DMS153 treated with DMSO at 0.1 percent for 48 hours (cell line): Measurements from ENCODE around the gene PI3.
A peak's percentile ranks its signal among the peaks of the same experiment; 100 is the strongest.
"Not testable (repeated sequence)": the region's sequence is repeated elsewhere in the genome, so short reads cannot be mapped to it uniquely, and the experiment has no call there.

ENCODE experiments used
- DNase-seq: peaks from one replicate; lab custom pipeline; 2025; ENCODE audit not compliant: unreplicated experiment; lab: John Stamatoyannopoulos, UW

PI3 gene, protein sequence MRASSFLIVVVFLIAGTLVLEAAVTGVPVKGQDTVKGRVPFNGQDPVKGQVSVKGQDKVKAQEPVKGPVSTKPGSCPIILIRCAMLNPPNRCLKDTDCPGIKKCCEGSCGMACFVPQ

DNA sequence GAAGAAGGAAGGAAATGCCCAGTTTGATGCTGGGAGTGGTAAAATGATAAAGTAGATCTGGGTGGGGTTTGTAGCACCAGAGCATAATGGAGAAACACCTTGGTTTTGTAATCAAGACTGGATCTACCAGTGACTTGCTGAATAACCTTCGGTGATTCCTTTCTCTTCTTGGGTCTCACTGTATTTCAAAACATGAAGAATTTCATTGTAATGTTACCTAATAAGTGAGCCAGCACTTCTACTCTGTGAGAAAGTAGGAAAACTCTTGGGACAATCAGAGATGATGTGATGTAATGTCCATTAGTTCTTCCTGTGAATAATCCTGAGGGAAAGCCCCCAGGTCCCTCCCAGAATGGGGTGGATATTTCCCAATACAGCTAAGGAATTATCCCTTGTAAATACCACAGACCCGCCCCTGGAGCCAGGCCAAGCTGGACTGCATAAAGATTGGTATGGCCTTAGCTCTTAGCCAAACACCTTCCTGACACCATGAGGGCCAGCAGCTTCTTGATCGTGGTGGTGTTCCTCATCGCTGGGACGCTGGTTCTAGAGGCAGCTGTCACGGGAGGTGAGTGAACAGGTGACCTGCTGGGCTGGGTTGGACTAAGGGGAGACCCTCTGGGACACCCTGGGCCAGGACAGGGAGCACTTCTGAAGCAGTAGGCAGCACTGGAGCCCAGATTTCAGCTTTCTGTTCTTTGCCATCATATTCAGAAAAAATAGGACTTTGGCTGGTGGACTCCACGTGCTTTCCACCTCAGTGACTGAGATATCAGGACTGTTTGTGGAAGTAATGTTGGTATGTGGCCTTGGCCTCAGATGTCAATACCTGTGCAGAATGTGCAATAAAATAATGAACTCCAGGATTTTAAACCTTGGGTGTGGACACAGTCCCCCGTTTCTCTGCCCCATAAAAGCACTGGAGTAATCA lies at the start of gene PI3:
TSS of gene PI3 (plus strand) at position 469 of the 931 bp plus-strand sequence. CDS start at position 490, 21 bp downstream.
- DNase-seq = no peak

DNA sequence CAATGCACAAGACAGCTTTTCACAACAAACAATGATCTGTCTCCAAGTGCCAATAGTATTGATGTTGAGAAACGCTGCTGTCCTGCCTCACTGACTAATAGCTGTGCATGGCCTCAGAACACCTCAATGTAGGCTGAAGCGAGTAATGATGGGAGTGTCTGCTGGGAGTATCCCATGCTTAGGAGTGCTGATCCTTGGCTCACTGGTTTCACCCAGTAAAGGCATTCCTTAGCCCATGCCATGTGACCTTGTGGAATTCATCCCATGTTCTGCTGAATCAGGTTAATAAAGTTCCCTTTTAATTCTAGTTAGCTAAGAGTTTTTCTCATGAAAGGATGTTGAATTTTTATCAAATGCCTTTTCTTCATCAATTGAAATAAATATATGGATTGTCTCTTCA lies 46.6 kb upstream of the PI3 start:
- DNase-seq = no peak

DNA sequence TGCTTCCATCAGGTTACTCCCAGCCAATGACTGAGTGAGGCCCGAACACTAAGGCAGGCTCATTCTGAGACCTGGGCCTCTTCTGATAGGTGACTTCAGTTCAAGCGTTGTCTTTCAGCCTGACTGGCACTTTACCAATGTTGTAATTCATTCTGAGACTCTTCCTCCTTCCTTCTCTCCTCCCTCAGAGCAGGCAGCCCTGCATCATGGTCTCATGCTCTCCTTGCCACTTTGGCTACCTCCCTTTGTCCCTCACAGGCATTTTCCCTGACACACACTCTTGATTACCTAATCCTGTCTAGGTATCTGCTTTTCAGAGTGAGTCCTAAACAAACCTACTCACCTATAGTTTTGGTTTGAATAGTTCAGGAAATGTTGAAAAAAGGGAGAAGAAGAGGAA lies 37.8 kb upstream of the PI3 start:
- DNase-seq = no peak

DNA sequence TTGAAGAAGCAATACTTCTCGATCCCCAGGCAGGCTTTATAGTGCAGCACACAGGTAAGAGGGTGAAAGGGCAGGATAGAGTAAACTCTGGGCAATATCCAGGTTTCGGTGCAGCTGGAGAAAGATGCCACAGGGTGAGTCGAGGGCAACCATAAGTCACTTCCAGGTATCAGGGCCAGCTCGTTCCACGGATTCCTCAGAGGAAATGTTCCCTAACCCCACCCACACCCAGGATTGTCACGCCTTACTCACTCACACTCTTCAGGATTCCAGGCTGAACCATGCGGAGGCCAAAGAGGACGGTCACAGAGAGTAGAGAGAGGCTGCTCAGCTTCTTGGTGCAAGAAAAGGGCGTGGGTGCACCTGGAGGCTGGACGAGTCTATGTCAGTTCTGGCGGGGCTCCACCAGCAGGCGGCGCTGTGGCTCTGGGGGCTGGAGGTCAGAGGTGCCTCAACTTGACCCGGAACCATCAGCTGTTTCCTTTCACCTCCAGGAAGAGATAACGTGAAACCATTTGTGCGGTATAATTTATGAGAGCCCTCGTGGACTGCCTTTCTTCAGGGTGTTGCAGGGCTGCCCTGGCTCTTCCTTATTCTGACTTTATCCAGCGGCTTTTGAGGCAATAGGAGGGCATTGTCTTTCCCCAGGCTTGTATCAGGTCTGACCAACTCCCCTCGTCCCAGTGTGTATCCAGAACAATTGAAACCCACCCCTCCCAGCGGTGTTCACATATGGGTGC lies 36.0 kb upstream of the PI3 start:
- DNase-seq = peak; percentile 35

DNA sequence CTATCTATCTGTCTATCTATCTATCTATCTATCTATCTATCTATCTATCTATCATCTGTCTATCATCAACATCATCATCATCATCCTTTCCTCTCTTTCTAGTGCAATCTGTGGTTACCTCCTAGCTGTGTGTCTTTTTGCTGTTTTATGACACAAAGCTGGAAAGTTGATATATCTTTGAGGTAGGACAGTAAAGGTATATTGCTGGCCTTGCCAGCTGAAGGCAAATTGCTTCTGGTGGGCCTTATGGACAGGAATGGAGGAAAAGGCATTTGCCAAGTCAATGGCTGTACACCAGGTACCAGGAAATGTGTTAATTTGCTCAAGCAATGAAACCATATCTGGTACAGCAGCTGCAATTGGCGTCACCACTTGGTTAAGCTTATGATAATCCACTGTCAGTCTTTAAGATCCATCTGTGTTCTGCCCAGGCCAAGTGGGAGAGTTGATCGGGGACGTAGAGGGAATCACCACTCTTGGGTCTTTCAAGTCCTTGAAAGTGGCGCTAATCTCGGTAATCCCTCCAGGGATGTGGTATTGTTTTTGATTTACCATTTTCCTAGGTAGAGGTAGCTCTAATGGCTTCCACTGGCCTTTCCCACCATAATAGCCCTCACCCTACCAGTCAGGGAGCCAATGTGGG lies 34.8 kb upstream of the PI3 start:
- not testable (repeated sequence) for DNase-seq

DNA sequence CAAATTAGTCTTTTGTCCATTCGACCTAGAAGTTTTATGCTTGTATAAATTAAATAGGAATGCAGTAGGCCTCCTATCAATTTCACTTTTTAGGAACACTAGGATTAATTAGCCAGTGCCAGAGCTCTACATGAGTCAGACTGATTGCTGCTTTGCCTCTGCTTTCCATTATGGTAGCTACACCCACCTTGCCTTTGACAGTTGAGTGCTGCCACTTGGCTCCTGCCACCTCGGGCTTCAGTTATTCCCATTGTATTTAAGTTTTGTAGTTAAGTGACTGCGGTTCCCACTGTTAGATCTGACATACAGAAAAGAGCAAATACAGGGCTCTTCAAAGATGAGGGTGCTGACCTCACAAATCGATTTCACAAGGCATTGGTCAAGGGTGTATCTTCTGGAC lies 33.9 kb upstream of the PI3 start:
- DNase-seq = no peak

DNA sequence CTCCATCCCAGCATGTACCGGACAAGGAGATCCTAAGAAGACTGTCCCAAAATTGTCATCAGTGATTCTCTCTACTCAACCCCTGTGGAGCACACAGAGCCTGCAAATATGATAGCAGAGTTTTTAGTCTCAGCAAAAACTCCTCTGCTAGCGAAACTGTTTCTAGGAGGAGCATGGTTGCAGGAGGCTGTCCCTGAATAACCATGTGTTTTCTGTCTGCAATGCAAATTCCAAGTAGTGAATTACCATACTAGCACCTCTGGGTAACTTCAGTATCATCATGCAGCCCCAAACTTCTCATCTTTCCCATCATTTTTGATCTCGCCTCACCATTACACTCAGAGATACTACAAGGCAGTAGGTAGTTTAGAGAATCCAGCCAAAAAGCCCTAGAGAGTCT lies 25.6 kb upstream of the PI3 start:
- no peak for DNase-seq

DNA sequence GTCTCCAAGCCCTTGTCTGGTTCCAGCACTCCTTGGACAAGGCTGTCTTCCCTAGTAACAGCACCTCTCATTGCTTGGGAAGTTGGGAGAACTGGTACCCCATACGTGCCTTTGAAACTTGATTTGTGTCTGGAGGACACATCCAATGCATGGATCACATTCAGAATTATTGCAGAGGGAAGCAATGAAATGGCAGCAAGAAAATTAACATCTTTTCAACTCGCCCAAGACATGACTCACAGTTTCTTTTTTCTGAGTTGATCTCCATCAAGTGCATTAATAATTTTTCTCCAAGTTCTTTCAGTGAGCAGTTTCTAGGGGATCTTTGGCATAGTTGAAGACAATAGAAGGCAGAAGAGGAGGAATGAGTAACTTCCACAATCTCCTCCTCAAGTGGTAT lies 22.3 kb upstream of the PI3 start:
- DNase-seq = no peak

DNA sequence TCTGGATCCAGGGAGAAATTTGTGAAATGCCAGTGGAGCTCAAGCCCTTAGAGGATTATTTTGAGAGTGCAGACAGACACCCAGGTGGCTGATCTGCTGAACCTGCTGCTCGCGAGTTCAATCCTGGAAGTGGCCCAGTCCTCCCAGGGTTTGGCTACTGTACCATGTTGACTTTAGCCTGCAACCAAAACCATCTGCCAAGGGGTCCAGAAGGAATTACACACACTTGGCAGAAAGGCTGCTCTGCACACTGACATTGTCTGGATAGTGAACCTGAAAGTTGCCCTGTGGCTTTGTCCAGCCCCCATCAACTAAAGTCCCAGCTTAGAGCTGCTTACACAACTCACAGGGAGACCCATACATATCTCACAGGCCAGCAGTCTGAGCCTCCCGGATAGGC lies 21.6 kb upstream of the PI3 start:
- no peak for DNase-seq

DNA sequence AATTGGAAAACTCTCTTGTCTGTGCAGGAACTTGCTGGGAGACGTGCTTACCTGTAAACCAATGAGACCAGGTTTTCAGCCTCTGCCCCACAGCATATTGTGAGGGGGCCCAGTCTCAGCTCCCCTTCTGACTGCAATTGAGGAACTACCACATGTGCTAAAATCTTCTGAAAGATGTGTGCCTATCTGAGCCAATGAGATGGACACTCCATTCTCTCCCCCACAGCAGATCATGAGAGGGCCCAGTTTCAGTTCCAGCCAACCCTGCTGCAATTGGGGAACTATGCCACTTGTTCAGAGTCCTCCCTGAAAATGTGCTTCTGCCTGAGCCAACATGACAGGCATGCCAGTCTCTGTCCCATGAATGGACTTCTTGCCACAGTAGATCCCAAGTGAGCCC lies 20.9 kb upstream of the PI3 start:
- DNase-seq = no peak

DNA sequence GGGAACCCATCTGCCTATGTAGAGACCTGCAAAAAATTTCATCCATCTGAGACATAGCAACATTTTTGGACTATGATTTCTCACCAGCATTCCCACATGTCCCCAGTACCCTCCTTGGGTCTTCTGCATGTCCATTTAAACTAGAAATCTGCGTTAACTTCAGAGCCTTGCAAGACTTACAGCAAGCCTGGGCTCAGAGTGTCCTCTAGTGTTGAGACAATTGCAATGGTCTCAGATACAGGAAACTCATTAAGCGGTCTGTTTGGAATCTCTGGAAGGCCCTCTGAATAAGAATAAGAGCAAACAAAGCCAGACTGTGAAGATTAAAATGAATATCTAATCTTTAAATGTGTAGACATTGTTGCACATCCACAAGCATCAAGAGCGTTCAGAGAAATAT lies 20.5 kb upstream of the PI3 start:
- DNase-seq = no peak

DNA sequence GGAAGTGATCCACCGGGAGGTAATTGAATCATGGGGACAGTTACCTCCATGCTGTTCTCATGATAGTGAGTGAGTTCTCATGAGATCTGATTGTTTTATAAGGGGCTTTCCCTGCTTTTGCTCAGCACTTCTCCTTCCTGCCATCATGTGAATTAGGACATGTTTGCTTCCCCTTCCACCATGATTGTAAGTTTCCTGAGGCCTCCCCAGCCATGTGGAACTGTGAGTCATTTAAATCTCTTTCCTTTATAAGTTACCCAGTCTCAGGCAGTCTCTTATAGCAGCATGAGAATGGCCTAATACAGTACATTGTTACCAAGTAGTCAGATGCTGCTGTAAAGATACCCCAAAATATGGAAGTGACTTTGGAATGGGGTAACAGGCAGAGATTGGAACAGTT lies 19.9 kb upstream of the PI3 start:
- DNase-seq = not testable (repeated sequence)

DNA sequence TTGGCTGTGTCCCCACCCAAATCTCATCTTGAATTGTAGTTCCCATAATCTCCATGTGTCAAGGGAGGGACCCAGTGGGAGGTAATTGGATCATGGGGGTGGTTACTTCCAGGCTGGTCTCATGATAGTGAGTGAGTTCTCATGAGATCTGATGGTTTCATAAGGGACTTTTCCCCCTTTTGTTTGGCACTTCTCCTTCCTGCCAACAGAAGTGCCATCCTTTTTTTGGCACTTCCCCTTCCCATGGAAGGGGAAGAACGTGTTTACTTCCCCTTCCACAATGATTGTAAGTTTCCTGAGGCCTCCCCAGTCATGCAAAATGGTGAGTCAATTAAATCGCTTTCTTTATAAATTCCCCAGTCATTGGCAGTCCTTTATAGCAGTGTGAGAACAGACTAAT lies 18.0 kb upstream of the PI3 start:
- DNase-seq = no peak

DNA sequence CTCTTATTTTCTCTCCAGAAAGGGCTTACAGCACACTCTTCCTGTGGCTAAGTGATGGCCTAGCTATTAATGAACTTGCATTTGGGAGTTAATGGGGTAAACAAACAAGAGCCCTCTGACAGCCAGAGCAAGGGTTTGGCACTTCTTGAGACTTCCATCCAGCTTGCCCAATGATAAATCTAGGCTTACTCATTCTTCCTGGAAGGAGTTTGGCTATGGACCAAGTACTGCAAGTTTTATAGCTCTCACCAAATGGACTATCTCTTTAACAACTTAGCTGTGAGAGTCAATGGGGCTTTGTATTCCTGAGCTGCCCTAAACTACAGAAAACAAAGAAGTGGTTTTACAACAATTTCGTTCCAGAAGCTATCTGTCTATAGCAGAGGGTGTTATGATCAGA lies 16.7 kb upstream of the PI3 start:
- no peak for DNase-seq

DNA sequence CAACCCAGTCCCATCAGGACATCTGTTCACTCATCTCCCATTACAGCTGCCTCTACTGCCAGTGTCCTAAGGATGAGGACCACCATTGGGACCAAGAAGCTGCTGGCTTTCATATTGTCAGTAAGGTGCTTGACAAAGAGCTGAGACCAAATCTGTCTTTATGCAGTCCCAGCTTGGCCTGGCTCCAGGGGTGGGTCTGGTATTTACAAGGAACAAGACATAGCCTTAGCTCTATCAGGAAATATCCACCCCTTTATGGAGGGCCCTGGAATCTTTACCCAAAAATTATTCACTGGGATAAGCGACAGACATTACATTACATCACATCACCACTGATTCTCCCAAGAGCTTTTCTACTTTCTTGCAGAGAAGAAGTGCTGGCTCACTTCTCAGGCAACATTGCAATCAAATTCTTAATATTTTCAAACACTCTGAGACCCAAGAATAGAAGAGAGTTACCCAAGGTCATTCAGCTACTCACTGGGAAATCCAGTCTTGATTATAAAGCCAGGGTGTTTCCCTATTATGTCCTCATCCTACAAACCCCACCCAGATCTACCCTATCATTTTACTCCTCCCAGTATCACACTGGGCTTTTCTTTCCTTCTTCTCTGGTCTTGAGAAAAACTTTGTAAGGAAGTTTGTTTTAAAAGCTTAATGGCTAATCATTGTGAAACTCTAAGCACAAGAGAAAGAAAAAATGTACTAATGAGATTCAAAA lies 11.5 kb upstream of the PI3 start:
- DNase-seq = no peak

DNA sequence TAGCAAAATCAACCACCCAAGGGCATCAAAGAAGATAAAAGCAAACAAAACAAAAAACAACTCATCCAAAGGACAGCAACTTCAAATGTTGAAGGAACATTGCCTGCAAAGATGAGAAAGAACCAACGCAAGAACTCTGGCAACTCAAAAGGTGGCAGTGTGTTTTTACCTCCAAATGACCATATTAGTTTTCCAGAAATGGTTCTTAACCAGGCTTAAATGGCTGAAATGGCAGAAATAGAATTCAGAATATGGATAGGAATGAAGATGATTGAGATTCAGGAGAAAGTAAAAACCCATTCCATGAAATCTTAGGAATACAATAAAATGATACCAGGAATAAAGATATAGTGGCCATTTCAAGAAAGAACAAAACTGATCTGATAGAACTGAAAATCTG lies 9.8 kb upstream of the PI3 start:
- no peak for DNase-seq

DNA sequence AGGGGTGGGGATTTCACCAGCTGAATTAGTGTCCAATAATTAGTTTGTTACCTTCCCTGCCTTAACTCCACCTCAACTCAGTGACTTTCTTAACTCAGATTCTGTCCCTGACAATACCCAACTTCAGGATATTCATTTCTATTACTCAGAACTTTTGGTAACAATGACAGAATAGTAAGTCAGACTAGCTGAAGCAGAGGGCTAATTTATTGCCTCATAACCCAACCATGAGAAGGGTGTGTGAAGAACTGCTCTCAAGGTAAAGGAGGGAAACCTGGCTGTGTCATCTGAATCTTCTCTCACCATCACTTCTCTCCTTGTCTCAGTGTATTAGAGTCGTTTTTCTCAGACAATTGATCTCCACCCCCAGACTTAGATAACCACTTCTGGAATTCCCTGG lies 1.2 kb upstream of the PI3 start:
- no peak for DNase-seq

DNA sequence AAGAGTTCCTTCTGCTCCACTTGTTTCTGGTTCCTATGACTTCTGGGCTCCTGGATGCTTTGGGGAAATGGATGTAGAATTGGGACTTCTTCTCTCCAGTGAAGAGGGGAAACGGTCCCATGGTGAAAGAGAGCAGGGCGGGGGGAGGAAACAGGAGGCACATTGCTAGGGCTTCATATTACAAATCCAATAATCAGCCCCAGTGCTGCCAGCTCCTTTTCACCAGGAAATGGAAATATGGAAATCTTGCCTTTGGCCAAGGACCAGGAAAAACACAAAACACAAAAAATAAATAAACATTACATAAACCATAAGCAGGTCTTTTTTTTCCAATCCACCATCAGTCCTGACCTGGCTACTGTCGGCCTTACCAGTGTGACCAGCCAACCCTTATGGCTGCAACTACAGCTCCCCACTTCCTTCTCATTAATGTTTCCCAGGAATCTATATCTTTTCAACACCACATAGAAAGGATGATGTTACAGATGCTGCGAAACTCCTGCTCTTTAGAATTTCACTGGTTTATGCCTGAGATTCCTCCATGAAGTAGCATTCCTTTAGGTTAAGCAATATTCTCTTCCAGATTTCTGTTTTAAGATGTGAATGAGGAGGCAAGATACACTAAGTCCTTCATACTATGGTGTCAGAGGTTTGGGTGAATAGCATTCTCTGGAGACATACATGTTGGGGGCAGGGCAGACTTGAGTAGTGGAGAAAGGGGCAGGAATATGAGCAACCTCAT lies 2.0 kb downstream of the PI3 start:
- peak; percentile 11 for DNase-seq

DNA sequence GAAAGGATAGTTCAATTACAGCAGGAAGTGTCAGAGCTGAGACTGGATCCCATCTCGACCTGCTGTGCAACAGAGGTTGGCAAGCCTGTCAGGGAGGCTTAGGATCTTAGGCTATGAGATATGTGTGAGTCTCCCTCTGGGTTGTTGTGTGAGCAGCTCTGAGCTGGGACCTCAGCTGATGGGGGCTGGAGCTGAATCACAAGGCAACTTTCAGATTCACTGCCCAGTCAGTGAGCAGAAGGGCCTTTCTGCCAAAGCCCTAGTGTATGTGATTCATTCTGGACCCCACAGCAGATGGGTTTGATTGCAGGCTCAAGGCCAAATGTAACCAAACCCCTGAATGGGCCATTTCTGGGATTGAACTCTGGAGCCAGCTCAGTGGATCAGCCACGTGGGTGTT lies 4.5 kb downstream of the PI3 start:
- no peak for DNase-seq

DNA sequence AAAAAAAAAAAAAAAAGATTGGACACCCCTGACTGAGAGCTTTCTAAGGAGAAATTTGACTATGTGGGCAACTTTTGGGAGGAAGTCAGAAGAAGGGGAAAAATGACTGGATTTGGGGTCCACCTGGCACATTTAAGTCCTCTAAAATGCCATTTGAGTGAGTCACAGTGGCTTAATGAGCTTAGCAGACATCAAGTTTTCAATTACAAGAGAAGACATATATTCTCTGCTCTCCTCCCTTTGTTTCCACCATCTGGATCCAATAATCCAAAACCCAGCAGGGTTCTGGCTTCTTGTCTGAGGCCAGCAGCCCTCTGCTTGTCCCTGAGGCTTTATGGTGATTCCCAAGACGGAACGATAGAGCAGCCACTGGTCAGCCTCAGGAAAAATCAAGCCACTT lies 6.9 kb downstream of the PI3 start:
- no peak for DNase-seq
